HG03558 (cell line): ENCODE data around the gene ZNF83.
"Not testable (repeated sequence)": the region's sequence is repeated elsewhere in the genome, so short reads cannot be mapped to it uniquely, and the experiment has no call there.

Source experiments
- ATAC-seq: cut with Tn5 transposase; IDR thresholded peaks from one replicate; pipeline ENCODE4 v1.9.1; 2021; ENCODE audit warnings: moderate number of reproducible peaks; ENCODE audit not compliant: unreplicated experiment; ENCODE audit errors: extremely low read depth

Gene ZNF83

GRCh38 chr19:52646571-52647217, 8.5 kb upstream of the ZNF83 start:
- no peak for ATAC-seq

- no peak for ATAC-seq
Measured at GRCh38 chr19:52640916-52641315, 2.8 kb upstream of the ZNF83 start.

- ATAC-seq, result no peak
Measured at GRCh38 chr19:52639996-52640395, 1.8 kb upstream of the ZNF83 start.

GRCh38 chr19:52638601-52639000, 446 bp upstream of the ZNF83 start:
- ATAC-seq, result no peak

GRCh38 chr19:52635786-52636570, 2.2 kb downstream of the ZNF83 start:
- ATAC-seq, result no peak

- not testable (repeated sequence) for ATAC-seq
Measured at GRCh38 chr19:52627441-52627840, 10.7 kb downstream of the ZNF83 start.

- ATAC-seq, result no peak
Measured at GRCh38 chr19:52626915-52627314, 11.2 kb downstream of the ZNF83 start.

DNA sequence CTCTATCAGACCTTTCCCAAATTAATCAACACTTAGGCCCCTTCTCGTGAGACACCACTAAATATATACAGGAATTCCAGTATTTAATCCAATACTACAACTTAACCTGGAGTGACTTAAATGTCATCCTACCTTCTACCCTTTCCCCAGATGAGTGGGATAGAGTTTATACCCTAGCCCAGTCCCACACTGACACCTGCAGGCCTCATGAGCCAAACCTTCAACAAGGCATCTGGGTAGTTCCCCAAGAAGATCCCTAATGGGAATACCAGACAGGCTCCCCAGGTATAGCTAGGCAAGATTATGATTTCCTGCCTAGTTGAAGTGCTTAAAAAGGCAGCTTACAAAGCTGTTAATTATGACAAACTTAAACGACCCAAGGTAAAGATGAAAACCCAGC, 15.9 kb downstream of the ZNF83 start:
- no peak for ATAC-seq

DNA sequence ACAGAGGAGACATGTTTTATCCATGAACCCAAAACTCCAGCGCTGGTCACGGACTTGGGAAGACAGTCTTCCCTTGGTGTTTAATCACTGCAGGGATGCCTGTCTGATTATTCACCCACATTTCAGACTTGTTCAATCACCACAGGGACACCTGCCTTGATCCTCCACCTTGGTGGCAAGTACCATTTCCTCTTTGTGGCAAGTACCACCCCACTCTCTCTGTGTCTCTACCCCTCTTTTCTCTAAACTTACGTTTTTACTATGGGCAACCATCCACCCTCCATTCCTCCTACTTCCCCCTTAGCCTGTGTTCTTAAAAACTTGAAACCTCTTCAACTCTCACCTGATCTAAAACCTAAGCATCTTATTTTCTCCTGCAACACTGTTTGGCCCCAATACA, 16.8 kb downstream of the ZNF83 start:
- ATAC-seq, result no peak

GRCh38 chr19:52613299-52613906, 24.8 kb downstream of the ZNF83 start:
- ATAC-seq, result no peak

DNA sequence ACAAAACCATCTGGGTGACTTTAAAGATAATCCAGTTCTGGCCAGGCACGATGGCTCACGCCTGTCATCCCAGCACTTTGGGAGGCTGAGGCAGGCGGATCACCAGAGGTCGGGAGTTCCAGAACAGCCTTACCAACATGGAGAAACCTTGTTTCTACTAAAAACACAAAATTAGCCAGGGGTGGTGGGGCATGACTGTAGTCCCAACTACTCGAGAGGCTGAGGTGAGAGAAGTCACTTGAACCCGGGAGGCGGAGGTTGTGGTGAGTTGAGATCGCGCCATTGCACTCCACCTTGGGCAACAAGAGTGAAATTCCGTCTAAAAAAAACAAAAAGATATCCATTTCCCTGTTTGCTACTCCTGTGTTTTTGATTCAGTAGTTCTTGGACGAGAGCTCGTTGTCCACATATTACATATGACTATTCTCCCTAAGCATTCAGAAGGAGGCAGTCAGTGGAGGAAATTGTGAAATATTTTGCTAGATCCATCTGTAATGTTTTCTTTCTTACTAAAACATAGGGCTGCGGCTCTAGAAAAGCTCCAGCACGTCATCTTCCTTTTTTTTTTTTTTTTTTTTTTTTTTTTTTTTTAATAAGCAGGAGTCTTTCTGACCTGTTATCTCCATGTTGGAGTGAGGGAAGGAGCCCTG, 34.5 kb downstream of the ZNF83 start:
- ATAC-seq, result no peak

DNA sequence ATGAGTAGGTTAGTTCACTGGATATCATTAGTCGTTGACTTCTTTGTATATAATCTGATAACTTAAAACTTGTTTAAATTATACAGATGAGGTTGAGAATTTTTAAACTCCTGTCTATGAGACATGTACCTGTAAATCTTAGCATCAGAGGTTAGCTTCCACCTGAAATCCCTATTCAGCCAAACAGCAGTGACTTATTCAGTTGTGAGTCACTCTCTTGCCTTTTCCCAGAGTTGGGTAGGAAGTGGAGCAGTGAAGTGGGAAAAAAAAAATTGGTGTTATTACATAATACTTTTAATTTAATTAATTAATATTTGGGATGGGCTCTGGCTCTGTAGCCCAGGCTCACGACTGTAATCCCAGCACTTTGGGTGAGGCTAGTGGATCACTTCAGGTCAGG, 35.2 kb downstream of the ZNF83 start:
- ATAC-seq, result no peak

DNA sequence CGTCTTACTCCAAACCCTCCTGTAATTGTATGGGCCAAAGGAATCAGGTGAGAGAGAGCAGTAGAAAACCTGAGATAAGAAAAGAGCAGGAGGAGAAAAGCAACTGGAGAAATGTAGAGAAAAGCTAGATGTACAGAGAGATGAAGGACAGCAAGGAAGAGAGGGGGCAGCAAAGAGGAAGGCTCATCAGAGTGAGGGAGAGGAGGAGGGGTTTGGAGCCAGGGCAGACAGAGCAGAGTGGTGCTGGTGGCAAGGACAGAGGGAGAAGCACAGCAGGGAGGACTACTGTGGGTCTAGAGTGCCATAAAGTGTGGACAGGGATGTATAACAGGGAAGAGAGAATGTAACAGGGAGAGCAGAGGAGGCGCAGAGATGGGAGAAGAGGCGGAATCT, 36.2 kb downstream of the ZNF83 start:
- not testable (repeated sequence) for ATAC-seq

DNA sequence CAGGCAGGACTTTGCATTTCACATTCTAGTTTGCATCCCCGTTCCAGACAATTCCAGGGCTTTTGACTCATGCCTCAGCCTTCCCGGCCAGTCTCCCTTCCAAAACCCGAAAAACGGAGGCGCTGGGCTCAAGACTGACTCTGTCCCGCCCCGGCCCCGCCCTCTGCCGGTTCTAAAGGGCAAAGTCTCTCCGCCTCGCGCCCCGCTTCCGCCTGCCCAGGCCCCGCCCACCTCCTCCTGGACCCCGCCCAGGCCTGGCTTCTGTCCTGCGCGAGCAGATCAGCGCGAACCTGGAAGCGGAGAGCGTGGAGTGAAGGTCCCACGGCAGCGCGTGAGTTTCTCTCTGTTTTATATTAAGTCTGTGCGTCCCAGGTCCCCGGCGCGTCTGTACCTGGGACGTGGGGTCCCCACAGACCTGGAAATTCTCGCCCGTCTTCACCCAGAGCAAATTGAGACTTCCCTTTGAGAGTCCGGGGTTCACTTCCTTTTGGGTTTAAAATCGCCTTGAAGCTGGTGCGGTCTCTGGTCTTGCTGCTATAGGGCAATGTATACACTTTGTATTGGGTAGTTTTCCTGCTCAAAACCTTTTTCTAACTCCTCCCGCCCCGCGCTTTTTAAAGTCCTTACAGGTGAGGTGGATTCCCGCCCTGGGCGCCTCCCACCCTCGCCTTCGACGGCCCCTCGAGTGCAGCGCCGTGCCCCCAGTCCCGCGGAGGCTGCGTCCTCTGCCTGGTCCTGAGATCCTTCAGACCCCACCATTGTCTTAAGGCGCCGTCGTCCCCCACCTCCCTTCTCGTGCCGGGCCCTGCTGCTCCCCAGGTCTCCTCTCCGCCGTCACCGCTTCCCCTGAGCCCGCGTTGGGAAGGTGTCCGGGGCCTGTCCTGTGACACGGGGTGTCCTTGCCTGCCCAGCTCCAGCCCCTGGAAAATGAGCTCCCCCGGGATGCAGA, 36.9 kb downstream of the ZNF83 start:
- ATAC-seq, result peak; percentile 71

DNA sequence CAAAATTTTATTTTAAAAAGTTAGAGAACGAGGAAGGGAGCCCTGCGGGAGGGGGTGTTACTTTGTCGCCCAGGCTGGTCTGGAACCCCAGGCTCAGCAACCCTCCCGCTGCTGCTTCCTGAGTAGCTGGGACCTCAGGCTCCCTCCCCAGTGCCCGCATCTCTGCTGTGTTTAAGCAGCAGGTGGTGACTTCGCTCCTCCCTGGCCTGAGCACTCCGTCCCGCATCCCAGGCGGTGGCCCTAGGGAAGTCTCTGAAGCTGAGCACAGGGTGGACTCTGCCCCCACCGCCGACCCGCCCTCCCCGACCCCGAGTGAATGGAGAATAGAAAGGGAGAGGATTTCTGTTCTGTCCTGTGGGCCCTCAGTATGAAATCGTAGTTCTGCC, 37.5 kb downstream of the ZNF83 start:
- no peak for ATAC-seq

GRCh38 chr19:52599241-52599640, 38.9 kb downstream of the ZNF83 start:
- no peak for ATAC-seq

DNA sequence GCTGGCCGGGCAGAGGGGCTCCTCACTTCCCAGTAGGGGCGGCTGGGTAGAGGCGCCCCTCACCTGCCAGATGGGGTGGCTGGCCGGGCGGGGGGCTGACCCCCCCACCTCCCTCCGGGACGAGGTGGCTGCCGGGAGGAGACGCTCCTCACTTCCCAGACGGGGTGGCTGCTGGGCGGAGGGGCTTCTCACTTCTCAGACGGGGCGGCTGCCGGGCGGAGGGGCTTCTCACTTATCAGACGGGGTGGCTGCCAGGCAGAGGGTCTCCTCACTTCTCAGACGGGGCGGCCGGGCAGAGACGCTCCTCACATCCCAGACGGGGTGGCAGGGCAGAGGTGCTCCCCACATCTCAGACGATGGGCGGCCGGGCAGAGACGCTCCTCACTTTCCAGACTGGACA, 44.7 kb downstream of the ZNF83 start:
- not testable (repeated sequence) for ATAC-seq

- no peak for ATAC-seq
Measured at GRCh38 chr19:52592301-52592700, 45.9 kb downstream of the ZNF83 start.

DNA sequence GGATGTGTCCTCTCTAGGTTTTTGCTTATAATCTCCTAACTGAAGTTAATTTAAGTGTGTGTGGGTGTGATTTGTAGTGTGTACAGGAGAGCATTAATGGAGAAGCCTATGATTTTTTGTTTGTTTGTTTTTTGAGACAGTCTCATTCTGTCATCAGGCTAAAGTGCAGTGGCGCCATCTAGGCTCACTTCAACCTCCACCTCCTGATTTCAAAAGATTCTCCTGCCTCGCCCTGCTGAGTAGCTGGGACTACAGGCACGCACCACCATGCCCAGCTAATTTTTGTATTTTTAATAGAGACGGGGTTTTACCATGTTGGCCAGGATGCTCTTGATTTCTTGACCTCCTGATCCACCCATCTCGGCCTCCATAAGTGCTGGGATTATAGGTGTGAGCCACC, 47.4 kb downstream of the ZNF83 start:
- no peak for ATAC-seq

GRCh38 chr19:52585604-52586003, 52.6 kb downstream of the ZNF83 start:
- ATAC-seq, result no peak
